Cardiac fibroblast (primary cell): ENCODE measurements around the gene NDUFB3.
"Not testable (repeated sequence)": the region's sequence is repeated elsewhere in the genome, so short reads cannot be mapped to it uniquely, and the experiment has no call there.

ENCODE experiments used
- DNase-seq, 2 donors: peaks; one replicate each; pipeline versions ENCODE4 v3.0.0 to v3.0.0-alpha.2; 2010; ENCODE audit warnings: low read depth in 2 of 2
- H3K4me3 ChIP-seq, 2 donors: replicated peaks in 1 of 2; 1 replicate in 1 of 2; 2 replicates in 1 of 2; pipeline ENCODE4 v1.5.1; 2011; ENCODE audit warnings: low read depth in 2 of 2, low read length in 2 of 2, mild to moderate bottlenecking in 2 of 2, moderate library complexity in 1 of 2
- TF ChIP-seq, protein P1 (sequence below): IDR thresholded peaks from one replicate; pipeline ENCODE4 v1.5.1; 2011; ENCODE audit warnings: low read depth, mild to moderate bottlenecking, low read length, inconsistent platforms

NDUFB3 gene

DNA sequence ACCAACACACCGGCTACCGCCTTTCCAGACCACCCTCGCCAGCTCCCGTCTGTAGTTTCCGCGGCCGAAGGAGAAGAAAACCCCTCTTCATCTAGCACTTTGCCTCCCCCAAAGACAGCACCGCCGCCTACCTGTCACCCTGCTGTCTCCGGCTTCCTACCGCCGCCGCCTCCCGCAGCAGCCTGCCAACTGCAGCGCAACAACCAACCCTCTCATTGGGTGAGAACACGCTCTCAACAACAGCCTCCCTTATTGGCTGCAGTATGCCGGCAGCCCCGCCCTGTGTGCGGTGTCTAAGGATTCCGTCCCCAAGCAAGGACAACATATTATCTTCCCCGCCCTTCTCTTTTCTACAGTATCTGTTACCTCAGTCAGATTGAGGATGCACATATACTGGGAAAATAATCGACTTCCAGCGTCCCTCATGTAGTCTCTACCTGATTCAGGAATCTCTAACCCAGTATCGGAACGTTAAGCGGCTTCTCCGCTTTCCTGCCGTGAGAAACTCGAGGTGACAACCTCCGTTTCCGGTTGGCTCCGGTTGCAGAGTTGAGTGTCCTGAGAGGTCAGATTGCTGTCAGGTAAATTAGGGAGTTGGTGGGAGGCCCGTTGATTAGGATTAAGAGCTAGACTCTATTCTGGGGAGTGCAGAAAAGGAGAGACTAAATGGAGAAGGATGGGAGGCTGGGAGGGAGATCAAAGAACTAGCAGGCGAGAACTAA lies at the start of gene NDUFB3, which contains the start of gene HYCC2:
NDUFB3 (plus strand) TSS at position 523 of the 722 bp plus-strand sequence. CDS start 6,882 bp downstream, outside the sequence.
HYCC2 (minus strand) TSS at position 193 of the 722 bp plus-strand sequence. CDS start 47,662 bp downstream, outside the sequence.
- peak within 1 kb of the TSS; percentile 97 to 100 for H3K4me3 ChIP-seq
- TF ChIP-seq, protein P1, sequence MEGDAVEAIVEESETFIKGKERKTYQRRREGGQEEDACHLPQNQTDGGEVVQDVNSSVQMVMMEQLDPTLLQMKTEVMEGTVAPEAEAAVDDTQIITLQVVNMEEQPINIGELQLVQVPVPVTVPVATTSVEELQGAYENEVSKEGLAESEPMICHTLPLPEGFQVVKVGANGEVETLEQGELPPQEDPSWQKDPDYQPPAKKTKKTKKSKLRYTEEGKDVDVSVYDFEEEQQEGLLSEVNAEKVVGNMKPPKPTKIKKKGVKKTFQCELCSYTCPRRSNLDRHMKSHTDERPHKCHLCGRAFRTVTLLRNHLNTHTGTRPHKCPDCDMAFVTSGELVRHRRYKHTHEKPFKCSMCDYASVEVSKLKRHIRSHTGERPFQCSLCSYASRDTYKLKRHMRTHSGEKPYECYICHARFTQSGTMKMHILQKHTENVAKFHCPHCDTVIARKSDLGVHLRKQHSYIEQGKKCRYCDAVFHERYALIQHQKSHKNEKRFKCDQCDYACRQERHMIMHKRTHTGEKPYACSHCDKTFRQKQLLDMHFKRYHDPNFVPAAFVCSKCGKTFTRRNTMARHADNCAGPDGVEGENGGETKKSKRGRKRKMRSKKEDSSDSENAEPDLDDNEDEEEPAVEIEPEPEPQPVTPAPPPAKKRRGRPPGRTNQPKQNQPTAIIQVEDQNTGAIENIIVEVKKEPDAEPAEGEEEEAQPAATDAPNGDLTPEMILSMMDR: peak; percentile 29
- DNase-seq: peak; percentile 95 to 97

DNA sequence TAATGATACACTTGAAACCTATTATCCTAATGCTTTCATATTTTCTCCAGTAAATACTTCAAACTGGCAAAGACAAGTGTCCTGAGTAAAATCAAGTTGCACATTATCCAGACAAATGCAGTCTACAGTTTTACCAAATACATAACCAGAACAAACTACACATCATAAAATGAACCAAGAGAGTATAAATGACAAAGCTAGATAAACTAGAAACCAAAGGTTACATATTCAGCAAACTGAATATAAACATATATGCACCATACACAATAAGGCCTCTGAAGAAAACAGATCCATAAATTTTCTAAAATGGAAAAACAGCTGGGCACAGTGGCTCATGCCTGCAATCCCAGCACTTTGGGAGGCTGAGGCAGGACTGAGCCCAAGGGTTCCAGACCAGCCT lies 47.3 kb upstream of the NDUFB3 start:
- DNase-seq: no peak
- H3K4me3 ChIP-seq: no peak overlapping the region
- TF ChIP-seq, protein P1: no peak

DNA sequence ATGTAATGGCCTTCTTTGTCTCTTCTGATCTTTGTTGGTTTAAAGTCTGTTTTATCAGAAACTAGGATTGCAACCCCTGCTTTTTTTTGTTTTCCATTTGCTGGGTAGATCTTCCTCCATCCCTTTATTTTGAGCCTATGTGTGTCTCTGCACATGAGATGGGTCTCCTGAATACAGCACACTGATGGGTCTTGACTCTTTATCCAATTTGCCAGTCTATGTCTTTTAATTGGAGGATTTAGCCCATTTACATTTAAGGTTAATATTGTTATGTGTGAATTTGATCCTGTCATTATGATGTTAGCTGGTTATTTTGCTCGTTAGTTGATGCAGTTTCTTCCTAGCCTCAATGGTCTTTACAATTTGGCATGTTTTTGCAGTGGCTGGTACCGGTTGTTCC lies 37.4 kb upstream of the NDUFB3 start:
- not testable (repeated sequence) for DNase-seq, H3K4me3 ChIP-seq

DNA sequence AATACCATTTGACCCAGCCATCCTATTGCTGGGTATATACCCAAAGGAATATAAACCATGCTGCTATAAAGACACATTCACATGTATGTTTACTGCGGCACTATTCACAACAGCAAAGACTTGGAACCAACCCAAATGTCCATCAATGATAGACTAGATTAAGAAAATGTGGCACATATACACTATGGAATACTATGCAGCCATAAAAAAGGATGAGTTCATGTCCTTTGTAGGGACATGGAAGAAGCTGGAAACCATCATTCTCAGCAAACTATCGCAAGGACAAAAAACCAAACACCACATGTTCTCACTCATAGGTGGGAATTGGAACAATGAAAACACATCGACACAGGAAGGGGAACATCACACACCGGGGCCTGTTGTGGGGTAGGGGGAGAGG lies 33.4 kb upstream of the NDUFB3 start:
- DNase-seq, H3K4me3 ChIP-seq: not testable (repeated sequence)

DNA sequence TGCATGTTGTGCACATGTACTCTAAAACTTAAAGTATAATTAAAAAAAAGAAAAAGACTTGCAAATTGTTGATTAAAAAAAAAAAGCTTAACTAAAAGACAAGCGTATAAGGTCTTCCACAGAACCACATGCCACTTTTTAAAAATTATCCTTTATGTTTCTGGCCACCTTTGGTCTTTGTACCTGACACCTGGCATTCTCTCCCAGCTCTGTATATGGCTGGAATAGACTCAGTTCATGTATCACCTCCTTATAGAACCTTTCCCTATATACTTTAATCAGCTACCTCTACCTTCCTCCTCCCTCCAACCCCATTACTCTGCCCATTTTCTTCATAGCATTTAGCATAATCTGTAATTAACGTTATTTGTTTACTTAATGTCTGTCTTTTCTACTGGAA lies 32.9 kb upstream of the NDUFB3 start:
- no peak overlapping the region for H3K4me3 ChIP-seq
- DNase-seq: no peak

DNA sequence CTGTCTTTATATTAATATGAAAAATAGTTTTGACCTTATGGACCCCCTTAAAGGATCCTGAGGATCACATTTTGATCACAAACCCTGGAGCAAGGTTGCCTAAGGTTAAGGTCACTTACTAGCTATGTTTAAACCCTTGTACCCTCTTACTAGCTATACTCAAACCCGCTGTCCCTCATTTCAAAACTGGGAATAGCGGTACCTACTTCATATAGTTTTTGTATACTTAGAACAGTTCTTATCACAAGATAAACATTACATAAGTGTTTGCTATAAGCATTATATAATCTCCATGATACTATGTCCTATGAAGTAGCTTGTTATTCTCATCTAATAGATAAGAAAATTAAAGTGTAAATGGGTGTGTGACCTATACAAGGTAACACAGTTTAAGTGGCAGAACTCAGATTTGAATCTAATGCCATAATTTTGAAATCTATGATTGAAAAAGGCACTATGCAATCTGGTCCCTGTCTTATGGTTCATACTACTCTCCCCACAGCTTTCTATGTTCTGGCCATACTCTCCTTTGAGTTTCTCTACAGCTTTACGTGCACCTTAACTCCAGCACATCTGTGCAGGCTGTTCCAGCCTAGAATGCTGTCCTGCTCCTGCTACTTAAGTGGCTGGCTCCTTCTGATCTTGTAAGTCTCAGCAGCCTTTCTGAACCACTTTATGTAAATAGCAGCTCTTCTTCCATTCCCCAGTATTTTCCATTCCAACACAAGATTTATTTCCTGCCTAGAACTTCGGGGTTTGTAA lies 30.8 kb upstream of the NDUFB3 start:
- H3K4me3 ChIP-seq: no peak overlapping the region

More for the DNA sequence above, 32.9 kb upstream of the NDUFB3 start:
- TF ChIP-seq, protein P1: no peak

DNA sequence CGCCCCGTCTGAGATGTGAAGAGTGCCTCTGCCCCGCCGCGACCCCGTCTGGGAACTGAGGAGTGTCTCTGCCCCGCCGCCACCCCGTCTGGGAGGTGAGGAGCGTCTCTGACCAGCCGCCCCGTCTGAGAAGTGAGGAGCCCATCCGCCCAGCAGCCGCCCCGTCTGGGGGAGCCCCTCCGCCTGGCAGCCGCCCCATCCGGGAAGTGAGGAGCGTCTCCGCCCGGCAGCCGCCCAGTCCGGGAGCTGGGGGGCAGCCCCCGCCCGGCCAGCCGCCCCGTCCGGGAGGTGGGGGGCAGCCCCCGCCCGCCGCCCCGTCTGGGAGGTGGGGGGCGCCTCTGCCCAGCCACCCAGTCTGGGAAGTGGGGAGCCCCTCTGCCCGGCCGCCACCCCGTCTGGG lies 29.4 kb upstream of the NDUFB3 start:
- not testable (repeated sequence) for DNase-seq, H3K4me3 ChIP-seq

More for the DNA sequence above, 30.8 kb upstream of the NDUFB3 start:
- DNase-seq: no peak
- TF ChIP-seq, protein P1: no peak

DNA sequence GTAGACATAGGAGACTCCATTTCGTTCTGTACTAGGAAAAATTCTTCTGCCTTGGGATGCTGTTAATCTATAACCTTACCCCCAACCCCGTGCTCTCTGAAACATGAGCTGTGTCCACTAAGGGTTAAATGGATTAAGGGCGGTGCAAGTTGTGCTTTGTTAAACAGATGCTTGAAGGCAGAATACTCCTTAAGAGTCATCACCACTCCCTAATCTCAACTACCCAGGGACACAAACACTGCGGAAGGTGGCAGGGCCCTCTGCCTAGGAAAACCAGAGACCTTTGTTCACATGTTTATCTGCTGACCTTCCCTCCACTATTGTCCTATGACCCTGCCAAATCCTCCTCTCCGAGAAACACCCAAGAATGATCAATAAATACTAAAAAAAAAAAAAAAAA lies 28.8 kb upstream of the NDUFB3 start:
- DNase-seq, H3K4me3 ChIP-seq: not testable (repeated sequence)
